ENCODE data around the gene WNT4. TPM values are rescaled to one million over a fixed set of nuclear protein-coding genes. Genes with fewer than 3 reads are reported as not detected.

Gene WNT4
- total RNA-seq, 4 donors from 2014 or later = 9.4 to 18.8 (median 14.5) TPM

DNA sequence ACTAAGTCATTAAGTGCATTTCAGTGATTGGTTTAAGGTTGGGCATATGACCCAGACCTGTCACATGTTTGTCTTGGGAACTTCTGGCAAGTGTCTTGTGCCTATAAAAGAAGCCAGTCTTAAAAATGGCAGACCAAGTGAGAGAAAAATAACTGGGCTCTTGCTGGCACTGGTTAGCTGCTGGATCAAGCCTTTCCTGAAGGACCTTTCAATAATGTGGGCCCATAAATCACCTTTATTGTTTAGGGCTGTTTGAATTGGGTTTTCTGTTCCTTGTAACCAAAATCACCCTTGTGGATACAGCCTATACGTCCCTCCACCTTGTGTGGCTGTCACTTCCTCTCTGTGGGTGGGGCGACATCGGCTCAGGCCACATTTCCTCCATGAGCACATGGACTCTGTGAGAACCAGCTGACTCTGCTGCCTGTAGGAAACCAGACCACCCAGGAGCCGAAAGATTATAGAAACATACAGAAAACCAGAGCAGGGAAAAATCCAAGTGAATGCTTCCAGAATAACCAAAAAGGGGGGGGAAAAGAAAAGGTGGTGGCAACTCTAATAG, 25.6 kb upstream of the WNT4 start:
- H3K4me3 ChIP-seq (ENCODE audit: low read depth, poor library complexity, severe bottlenecking) = no peak overlapping the region
- WGBS, 2 donors = 37 to 49% methylated on average over 4 of the region's 4 CpGs
- DNase-seq (ENCODE audit: low spot score in 2 of 2) = no peak
- intact Hi-C loops (cut with DNase I; ENCODE audit: low total_unique reads) = no loop called here
- TF ChIP-seq, protein P1, sequence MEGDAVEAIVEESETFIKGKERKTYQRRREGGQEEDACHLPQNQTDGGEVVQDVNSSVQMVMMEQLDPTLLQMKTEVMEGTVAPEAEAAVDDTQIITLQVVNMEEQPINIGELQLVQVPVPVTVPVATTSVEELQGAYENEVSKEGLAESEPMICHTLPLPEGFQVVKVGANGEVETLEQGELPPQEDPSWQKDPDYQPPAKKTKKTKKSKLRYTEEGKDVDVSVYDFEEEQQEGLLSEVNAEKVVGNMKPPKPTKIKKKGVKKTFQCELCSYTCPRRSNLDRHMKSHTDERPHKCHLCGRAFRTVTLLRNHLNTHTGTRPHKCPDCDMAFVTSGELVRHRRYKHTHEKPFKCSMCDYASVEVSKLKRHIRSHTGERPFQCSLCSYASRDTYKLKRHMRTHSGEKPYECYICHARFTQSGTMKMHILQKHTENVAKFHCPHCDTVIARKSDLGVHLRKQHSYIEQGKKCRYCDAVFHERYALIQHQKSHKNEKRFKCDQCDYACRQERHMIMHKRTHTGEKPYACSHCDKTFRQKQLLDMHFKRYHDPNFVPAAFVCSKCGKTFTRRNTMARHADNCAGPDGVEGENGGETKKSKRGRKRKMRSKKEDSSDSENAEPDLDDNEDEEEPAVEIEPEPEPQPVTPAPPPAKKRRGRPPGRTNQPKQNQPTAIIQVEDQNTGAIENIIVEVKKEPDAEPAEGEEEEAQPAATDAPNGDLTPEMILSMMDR (IDR thresholded peaks at IDR 0.05) = no peak

DNA sequence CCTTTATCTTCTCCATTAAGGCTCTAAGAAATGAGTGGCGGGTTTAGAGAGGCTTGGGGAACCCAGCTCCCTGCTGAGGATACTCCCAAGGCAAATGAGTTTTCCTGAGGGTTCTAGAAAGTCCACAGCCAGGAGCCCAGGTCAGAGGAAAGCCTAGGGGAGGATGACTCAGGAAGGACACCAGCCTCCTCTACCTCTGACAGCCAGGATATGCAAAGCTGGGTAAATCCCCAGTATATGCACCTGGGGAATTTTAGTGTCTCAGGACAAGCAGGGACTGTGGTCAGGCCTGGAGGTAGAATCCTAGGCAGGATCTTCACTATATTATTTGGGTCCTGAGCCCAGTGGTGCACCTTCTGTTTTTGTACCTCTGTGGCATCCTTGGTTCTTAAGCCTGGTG, 23.5 kb upstream of the WNT4 start:
- DNase-seq (ENCODE audit: low spot score in 2 of 2) = no peak
- no peak for TF ChIP-seq POLR2A (IDR thresholded peaks at IDR 0.05)
- TF ChIP-seq, protein P1 (IDR thresholded peaks at IDR 0.05) = no peak
- no peak overlapping the region for H3K4me3 ChIP-seq (ENCODE audit: low read depth, poor library complexity, severe bottlenecking)
- WGBS, 2 donors = 78 to 96% methylated on average over 1 of the region's 1 CpG
- intact Hi-C loops (cut with DNase I; ENCODE audit: low total_unique reads) = no loop called here

DNA sequence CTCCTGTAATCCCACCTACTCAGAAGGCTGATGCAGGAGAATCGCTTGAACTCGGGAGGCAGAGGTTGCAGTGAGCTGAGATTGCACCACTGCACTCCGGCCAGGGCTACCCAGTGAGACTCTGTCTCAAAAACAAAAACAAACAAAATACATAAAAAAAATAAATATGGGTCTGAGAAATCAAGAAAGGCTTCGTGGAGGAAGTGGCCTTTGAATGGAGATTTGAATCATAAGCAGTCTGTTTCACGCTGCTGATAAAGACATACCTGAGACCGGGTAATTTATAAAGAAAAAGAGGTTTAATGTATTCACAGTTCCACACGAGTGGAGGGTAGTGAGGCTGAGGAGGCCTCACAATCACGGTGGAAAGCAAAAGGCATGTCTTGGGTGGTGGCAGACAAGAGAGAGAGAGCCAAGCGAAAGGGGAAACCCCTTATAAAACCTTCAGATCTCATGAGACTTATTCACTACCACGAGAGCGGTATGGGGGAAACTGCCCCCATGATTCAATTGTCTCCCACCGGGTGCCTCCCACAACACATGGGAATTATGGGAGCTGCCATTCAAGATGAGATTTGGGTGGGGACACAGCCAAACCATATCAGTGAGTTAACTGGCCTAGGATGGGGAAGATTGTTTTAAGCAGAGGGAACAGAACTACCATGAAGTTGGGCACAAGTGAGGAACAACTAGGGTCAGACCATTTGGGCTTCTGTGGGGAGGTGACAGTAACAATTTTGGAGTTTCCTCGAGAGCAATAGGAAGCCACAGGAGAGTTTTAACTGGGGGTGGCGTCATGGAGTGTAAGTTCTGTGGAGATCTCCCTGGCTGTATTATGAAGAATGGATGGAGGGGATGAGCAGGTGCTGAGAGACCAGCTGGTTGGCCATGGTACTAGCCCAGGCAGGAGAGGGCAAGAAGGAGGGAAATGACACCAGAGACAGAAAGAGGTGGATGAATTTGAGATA, 22.2 kb upstream of the WNT4 start:
- 84 to 93% methylated on average over 14 of the region's 14 CpGs for WGBS, 2 donors
- no peak overlapping the region for H3K4me3 ChIP-seq (ENCODE audit: low read depth, poor library complexity, severe bottlenecking)
- no peak for DNase-seq (ENCODE audit: low spot score in 2 of 2)
- no peak for TF ChIP-seq POLR2A (IDR thresholded peaks at IDR 0.05)
- TF ChIP-seq, protein P1 (IDR thresholded peaks at IDR 0.05) = no peak
- intact Hi-C loops (cut with DNase I; ENCODE audit: low total_unique reads) = no loop called here

DNA sequence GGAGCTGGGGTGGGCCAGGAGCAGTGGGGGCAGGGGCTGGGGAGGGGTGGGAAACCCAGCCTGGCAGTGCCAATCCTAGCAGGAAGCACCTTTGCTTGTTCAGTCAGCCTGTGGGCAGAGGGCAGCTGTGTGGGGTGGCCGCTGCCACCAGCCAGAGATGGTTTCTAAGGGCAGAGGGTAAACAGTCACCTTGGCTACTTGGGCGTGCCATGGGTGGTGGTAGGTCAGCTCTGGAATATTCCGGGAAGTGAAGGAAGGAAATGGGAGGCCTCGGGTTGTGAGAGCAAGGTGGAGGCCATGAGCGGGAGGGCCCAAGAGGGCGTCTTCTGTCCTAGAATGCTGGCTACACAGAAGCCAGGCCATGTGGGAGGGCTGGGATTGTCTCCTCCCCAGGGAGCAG, 20.7 kb upstream of the WNT4 start:
- TF ChIP-seq, protein P1 (IDR thresholded peaks at IDR 0.05) = no peak
- no peak for TF ChIP-seq POLR2A (IDR thresholded peaks at IDR 0.05)
- 54 to 57% methylated on average over 6 of the region's 6 CpGs for WGBS, 2 donors
- no peak for DNase-seq (ENCODE audit: low spot score in 2 of 2)
- H3K4me3 ChIP-seq (ENCODE audit: low read depth, poor library complexity, severe bottlenecking) = no peak overlapping the region
- intact Hi-C loops (cut with DNase I; ENCODE audit: low total_unique reads) = no loop called here

DNA sequence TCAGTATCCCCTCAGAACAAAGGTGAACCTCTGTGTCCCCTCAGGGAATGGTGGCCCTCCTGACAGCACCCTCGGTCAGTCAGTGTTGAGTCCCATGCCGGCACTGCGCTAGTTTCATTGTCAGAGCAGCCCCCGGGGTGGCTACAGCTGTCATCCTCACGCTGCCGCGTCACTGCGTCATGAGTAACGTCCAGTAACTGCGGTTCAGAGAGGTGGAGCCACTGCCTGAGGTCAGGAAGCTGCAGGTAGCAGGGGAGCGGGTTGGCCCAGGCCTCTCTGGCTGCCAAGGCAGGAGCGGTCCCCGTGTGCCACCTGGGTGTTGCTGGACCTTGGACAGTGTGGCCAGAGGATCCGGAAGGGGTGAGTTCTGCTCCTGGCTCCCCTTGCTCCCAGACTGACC, 20.2 kb upstream of the WNT4 start:
- WGBS, 2 donors = 69 to 83% methylated on average over 13 to 14 of the region's 14 CpGs
- TF ChIP-seq POLR2A (IDR thresholded peaks at IDR 0.05) = no peak
- TF ChIP-seq, protein P1 (IDR thresholded peaks at IDR 0.05) = no peak
- intact Hi-C loops (cut with DNase I; ENCODE audit: low total_unique reads) = no loop called here
- DNase-seq (ENCODE audit: low spot score in 2 of 2) = no peak
- no peak overlapping the region for H3K4me3 ChIP-seq (ENCODE audit: low read depth, poor library complexity, severe bottlenecking)
